Ishikawa (cell line): ENCODE results near the gene VTI1A.

Experiments
- CEBPB ChIP-seq: IDR thresholded peaks from 2 replicates; pipeline ENCODE4 v1.6.1; 2012
- CREB1 ChIP-seq: IDR thresholded peaks from 2 replicates; pipeline ENCODE4 v1.6.1; 2012; ENCODE audit warnings: low read depth
- EGR1 ChIP-seq: IDR thresholded peaks from 2 replicates; pipeline ENCODE4 v1.6.1; 2012
- EP300 ChIP-seq: IDR thresholded peaks from 2 replicates; pipeline ENCODE4 v1.6.1; 2012; ENCODE audit warnings: borderline replicate concordance
- FOXM1 ChIP-seq: IDR thresholded peaks from 2 replicates; pipeline ENCODE4 v1.6.1; 2012; ENCODE audit warnings: low read depth, borderline replicate concordance
- MAX ChIP-seq: IDR thresholded peaks from 2 replicates; pipeline ENCODE4 v1.6.1; 2012
- NFIC ChIP-seq: IDR thresholded peaks from 2 replicates; pipeline ENCODE4 v1.6.1; 2012
- RAD21 ChIP-seq: IDR thresholded peaks from 2 replicates; pipeline ENCODE4 v1.6.1; 2012; ENCODE audit warnings: low read depth
- REST ChIP-seq: IDR thresholded peaks from 2 replicates; pipeline ENCODE4 v1.6.1; 2012; ENCODE audit warnings: low read depth, mild to moderate bottlenecking
- TAF1 ChIP-seq: IDR thresholded peaks from 2 replicates; pipeline ENCODE4 v1.6.1; 2012; ENCODE audit warnings: low read depth, mild to moderate bottlenecking
- TCF12 ChIP-seq: IDR thresholded peaks from 2 replicates; pipeline ENCODE4 v1.6.1; 2012; ENCODE audit warnings: low read depth
- TEAD4 ChIP-seq: IDR thresholded peaks from 2 replicates; pipeline ENCODE4 v1.6.1; 2012
- USF1 ChIP-seq: IDR thresholded peaks from 2 replicates; pipeline ENCODE4 v1.6.1; 2012
- YY1 ChIP-seq: IDR thresholded peaks from 2 replicates; pipeline ENCODE4 v1.6.1; 2012; ENCODE audit warnings: low read depth
- ZBTB7A ChIP-seq: IDR thresholded peaks from 2 replicates; pipeline ENCODE4 v1.6.1; 2012; ENCODE audit warnings: low read depth

VTI1A gene

GRCh38 chr10:112794201-112794600 is 347.2 kb downstream of the VTI1A start:
- TF ChIP-seq CEBPB (no peak), CREB1 (no peak), TAF1 (no peak), TEAD4 (no peak), TCF12 (no peak), RAD21 (no peak), EP300 (no peak), NFIC (no peak), ZBTB7A (no peak), REST (no peak)

- no peak for TF ChIP-seq TEAD4
- TF ChIP-seq YY1, result no peak
- TF ChIP-seq MAX, result no peak
- no peak for TF ChIP-seq REST
- no peak for TF ChIP-seq USF1
- TF ChIP-seq FOXM1, result no peak
- TF ChIP-seq CREB1, result no peak
- no peak for TF ChIP-seq RAD21
- TF ChIP-seq NFIC, result no peak
- TF ChIP-seq TAF1, result no peak
These were observed 348.1 kb downstream of the VTI1A start for GRCh38 chr10:112795067-112795466.

GRCh38 chr10:112797197-112797596 is 350.2 kb downstream of the VTI1A start:
- TF ChIP-seq USF1, result no peak
- TF ChIP-seq ZBTB7A, result no peak
- TF ChIP-seq TCF12, result no peak
- TF ChIP-seq CEBPB, result no peak
- TF ChIP-seq RAD21, result no peak
- TF ChIP-seq EP300, result no peak
- no peak for TF ChIP-seq REST

GRCh38 chr10:112797855-112798254 is 350.8 kb downstream of the VTI1A start:
- TF ChIP-seq EGR1, result no peak
- no peak for TF ChIP-seq CREB1
- no peak for TF ChIP-seq YY1
- TF ChIP-seq RAD21, result no peak
- no peak for TF ChIP-seq TAF1
- TF ChIP-seq CEBPB, result no peak
- no peak for TF ChIP-seq NFIC
- no peak for TF ChIP-seq TCF12
- TF ChIP-seq ZBTB7A, result no peak
- no peak for TF ChIP-seq USF1
- TF ChIP-seq REST, result no peak
- no peak for TF ChIP-seq EP300
- TF ChIP-seq MAX, result no peak
- TF ChIP-seq TEAD4, result no peak
